ENCODE measurements around the gene PUS7.
A peak's percentile ranks its signal among the peaks of the same experiment; 100 is the strongest.
"Not testable (repeated sequence)": the region's sequence is repeated elsewhere in the genome, so short reads cannot be mapped to it uniquely, and the experiment has no call there.

PUS7 gene, protein sequence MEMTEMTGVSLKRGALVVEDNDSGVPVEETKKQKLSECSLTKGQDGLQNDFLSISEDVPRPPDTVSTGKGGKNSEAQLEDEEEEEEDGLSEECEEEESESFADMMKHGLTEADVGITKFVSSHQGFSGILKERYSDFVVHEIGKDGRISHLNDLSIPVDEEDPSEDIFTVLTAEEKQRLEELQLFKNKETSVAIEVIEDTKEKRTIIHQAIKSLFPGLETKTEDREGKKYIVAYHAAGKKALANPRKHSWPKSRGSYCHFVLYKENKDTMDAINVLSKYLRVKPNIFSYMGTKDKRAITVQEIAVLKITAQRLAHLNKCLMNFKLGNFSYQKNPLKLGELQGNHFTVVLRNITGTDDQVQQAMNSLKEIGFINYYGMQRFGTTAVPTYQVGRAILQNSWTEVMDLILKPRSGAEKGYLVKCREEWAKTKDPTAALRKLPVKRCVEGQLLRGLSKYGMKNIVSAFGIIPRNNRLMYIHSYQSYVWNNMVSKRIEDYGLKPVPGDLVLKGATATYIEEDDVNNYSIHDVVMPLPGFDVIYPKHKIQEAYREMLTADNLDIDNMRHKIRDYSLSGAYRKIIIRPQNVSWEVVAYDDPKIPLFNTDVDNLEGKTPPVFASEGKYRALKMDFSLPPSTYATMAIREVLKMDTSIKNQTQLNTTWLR

DNA sequence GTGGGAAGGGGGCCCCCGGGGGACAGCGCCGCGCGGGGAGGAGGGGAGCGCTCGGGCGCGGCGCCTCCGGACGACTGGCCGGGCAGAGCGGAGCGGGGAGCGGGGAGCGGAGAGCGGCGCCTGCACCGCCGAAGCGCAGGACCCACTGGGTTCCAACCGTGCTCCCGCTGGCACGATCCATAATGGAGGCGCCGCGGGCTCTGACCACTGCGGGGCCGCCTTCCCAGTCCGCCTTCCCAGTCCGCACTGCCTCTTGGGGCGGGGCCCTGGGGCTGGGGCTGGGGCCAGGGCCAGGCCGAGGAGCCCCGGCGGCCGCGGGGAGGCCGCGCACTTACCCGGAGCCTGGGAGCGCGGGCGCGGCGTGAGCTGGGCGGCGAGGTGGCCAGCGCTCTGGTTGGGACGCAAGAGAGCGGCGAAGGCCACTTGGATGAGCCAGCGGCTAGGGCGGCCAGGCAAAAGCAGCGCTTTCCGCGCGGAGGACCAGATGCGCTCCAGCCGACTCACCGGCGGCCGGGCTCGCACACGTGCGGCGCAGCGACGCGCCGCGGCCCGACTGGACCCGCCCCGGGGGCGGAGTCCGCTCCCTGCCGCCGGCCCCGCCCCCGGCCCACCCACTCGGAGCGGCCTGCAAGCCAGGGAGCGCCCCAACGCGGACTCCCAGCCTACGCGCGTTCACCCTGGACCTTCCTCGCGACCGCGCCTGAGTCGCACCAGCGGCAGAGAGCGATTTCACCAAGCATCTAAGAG is at the start of gene PUS7:
TSS of gene PUS7 (minus strand) at position 555 of the 747 bp plus-strand sequence. CDS start 13,759 bp downstream, outside the sequence.
- DNase-seq (ENCODE audit: low read depth) = peak; percentile 89

DNA sequence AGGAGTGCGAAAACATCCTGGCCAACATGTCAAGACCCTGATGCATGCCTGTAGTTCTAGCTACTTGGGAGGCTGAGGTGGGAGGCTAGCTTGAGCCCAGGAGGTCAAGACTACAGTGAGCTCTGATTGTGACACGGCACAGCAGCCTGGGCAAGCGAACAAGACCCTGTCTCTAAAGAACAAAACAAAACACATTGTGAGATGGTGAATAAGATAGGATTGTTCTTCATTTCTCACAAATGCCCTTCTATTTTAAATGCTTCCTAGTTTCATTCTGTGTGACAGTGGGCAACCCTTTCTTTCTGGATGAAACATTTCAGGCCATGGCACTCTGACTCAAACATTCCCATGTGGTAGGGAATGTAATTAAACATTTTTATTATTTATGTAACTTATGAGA is 45.8 kb upstream of the PUS7 start:
- no peak for DNase-seq (ENCODE audit: low read depth)

DNA sequence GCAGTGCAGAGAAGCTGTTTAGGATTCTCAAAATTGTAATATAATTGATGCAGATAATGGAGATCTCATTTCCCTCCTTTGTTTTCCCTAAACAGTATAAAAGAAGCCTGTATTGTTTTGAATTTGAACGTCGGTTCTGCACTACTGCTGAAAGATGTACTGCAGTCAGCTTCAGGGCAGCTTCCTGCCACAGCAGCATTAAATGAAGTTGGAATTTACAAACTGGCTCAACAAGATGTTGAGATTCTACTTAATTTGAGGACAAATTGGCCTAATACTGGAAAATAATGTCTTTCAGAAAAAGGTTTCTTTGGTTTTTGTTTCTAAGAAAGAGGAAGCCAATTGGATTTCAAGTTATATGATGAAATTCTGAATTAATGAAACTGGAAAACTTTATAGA is 45.0 kb upstream of the PUS7 start:
- DNase-seq (ENCODE audit: low read depth) = no peak

DNA sequence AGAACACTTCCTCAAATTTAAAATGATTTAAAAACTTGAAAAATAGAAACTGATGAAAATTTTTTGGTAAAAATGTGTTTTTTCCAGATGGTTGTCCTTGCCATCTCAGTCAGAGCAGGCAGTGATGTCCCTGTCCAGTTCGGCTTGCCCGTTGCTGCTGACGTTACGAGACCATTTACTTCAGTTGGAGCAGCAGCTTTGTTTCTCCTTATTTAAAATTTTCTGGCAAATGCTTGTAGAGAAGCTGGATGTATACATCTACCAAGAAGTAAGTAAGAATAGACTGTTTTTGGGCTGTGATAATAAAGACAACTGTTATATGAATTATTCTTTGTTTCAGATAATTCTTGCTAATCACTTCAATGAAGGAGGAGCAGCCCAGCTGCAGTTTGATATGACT is 43.1 kb upstream of the PUS7 start:
- DNase-seq (ENCODE audit: low read depth) = no peak

DNA sequence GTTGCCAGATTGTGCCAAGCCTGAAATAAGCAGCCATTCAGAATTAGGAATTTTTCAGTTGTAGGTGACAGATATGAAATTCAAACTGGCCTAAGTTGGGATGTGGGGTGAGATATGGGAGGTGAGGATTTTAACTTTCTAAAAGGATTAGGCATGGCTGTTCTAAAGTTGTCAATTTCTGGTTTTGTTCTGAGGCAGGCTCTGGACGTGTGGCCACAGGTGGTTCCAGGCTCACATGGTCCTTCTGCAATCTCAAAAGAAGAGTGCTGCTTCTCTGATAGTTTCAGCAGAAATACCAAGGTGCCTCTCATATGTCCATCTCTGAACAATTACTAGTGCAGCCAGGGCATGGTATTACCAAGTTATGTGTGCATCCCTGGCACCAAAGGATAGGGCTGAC is 37.9 kb upstream of the PUS7 start:
- no peak for DNase-seq (ENCODE audit: low read depth)

DNA sequence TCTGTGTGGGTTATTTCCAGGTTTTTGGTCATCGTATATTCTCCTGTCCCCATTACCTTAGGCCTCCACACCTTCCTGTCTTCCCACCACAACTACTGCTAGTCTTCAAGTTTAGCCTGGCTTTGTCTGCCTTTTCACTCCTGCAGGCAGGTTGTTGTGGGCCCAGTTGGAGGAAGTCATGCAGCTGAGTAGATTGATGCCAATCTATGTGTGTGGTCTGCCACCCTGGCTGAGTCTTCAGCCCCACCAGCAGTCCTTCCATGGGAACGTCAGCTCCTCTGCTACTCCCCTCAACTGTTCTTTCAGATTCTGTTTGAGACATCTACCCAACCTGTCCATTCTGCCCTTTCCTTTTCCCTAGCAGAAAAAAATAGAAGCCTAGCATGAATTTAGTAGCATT is 16.3 kb upstream of the PUS7 start:
- no peak for DNase-seq (ENCODE audit: low read depth)

DNA sequence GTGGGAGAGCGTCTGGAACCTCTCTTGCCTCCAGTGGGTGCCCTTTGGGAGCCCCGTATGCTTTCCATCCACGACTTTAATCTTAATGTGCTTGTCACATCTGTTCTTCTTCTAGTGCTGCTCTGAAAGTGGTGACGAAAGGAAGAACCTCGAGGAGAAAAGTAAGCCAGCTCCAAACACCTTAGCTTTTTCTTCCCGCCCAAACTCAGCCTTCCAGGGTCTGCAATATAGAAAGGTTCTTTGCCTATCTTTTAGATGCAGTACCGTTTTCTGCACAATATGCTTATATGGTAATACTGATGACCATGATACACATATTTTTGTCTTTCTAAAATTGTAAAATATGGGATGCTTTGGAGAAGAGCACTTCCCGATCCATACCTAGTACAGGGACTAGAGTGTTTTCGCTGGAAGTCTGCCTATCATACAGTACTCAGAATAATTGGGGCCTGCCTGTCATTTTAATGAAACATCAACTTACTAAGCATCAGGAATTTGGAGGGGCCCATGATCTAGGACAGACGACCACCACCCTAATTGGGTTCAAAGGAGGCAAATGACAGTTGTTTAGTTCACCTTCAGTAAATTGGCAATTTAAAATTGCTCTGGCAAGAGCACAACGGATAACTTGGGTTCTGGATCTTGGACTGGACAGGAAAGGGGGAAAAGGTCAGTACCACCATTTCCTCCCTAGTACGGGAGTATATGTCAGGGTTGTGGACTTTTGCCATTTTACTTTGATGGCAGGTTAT is 10.8 kb upstream of the PUS7 start:
- DNase-seq (ENCODE audit: low read depth) = no peak

DNA sequence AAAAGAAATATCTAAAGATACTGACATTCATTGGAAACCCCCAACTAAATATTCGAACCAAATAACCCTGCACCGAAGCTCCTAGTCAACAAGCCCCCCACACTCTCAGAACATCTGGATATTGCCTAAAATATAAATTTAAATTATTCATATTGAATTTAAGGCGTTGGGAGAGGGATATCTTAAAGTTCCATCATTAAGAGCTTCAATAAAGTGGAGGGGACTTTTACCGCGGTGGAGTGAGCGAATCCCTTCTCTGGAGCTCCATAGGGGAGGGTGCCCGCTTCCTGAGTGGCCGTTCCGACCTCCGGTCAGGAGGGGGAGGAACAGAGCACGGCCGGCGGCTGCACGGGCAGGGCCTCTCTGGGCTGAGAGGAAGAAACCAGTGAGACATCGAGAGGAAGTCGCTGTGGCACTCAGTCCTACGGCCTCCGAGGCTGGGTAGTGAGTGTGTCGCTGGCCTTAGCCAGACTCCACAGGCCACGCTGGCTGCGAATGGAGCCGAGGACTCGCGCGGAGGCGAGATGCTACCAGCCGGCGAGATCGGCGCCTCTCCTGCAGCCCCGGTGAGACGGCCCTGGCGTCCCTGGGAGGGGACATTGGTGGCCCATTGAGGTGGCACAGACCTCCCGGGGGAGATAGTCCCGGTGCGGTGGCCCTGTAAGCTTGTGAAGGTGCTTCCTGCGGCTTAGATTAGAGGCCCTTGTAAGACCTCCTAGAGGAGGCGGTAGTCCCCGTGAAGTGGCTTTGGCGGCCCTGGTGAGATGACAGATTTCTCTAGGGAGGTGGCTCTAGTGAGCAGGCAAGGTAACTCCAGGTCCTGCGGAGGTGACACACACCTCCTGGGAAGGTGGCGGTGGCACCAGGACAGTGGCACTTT is 10.0 kb upstream of the PUS7 start, which contains the start of gene RINT1:
TSS of gene RINT1 (plus strand) at position 410 of the 880 bp plus-strand sequence. CDS start at position 525, 115 bp downstream.
- DNase-seq (ENCODE audit: low read depth) = peak; percentile 90

DNA sequence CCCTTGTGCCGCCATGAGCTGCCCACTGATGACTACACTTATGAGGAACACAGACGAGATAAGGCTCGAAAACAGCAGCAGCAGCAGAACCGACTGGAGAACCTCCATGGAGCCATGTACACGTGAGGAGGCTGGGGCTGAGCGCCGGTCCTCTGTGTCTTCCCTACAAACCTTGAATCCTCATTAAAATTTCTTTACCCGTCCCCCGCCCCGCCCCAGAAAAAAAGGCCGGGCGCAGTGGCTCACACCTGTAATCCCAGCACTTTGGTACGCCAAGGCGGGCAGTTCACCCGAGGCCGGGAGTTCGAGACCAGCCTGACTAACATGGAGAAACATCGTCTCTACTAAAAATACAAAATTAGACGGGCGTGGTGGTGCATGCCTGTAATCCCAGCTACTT is 8.5 kb upstream of the PUS7 start:
- no peak for DNase-seq (ENCODE audit: low read depth)

DNA sequence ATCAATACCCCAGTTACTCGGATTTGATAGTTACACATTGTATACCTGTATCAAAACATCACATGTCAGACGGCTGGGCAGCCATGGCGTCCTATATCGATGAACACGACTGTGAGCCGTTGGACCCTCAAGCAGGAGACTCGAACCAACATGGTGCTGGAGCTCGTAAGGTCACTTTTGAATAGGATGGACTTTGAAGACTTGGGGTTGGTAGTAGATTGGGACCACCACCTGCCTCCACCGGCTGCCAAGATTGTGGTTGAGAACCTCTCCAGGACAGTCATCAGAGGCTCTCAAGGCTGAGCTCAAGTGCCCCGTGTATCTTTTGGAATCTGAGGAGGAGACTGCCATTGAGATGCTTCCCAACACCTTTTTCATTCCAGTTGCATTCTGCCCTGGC is 8.1 kb upstream of the PUS7 start:
- no peak for DNase-seq (ENCODE audit: low read depth)

DNA sequence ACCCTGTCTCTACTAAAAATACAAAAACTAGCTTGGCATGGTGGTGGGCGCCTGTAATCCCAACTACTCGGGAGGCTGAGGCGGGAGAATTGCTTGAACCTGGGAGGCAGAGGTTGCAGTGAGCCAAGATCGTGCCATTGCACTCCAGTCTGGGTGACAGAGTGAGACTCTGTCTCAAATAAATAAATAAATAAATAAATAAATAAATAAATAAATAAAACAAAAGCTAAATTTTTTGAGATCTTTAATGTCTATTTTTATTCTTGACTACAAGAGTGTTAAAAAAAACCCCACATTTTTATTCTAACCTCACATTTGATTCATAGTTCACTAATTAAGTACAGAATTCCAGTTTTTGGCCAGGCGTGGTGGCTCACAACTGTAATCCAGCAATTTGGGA is 5.7 kb upstream of the PUS7 start:
- DNase-seq (ENCODE audit: low read depth) = not testable (repeated sequence)

DNA sequence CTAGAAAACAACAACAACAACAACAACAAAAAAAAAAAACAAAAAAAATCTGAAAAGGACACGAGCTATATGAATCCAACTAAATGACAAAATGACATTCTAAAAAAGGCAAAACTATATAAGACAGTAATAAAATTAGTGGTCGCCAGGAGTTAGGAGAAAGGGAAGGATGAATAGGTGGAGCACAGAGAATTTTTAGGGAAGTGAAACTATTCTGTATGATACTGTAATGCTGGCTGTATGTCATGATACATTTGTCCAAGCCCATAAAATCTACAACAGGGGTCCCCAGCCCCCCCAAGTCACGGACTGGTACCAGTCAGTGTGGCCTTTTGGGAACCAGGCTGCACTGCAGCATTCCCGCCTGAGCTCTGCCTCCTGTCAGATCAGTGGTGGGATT is 2.8 kb upstream of the PUS7 start:
- no peak for DNase-seq (ENCODE audit: low read depth)

DNA sequence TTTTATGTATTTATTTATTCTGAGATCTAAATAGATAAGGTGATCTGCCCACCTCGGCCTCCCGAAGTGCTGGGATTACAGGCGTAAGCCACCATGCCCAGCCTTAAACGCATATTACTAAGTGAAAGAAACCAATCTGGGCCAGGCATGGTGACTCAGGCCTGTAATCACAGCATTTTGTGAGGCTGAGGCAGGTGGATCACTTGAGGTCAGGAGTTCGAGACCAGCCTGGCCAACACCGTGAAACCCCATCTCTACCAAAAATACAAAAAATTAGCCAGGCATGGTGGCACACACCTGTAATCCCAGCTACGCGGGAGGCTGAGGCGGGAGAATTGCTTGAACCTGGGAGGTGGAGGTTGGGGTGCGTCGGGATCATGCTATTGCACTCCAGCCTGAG is 2.4 kb upstream of the PUS7 start:
- DNase-seq (ENCODE audit: low read depth) = not testable (repeated sequence)

DNA sequence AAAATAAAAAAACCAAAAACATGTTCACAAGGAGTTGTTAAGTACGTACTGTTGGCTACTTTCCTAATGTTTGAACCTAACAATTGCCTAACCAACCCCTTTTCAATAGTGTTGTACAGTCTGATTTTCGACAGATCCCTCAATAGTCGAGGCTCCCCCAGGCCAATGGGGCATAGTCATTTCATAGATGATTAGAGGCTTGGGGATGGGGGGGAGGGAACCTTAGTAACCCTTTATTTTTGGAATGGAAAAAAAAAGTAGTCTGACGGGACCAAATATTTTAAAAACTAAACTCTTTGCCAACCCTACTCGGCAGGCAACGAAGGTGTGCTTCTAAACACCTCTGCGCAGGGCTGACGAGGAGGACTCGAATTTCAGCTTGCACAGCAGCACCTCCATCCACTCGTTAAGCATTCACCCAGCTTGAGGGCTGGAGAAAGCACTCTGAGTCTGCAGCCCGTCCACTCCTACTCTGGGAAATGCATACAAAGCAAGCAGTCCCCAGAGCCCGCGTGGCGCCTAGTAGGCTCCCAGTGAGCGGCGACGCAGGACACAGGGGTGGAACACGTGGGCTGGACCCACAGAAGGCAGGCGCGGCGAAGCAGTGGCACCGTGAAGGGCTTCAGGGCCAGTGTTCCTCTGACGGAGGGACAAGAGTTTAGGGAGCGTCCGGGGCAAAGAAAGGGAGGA is 899 bp downstream of the PUS7 start:
- DNase-seq (ENCODE audit: low read depth) = peak; percentile 49

DNA sequence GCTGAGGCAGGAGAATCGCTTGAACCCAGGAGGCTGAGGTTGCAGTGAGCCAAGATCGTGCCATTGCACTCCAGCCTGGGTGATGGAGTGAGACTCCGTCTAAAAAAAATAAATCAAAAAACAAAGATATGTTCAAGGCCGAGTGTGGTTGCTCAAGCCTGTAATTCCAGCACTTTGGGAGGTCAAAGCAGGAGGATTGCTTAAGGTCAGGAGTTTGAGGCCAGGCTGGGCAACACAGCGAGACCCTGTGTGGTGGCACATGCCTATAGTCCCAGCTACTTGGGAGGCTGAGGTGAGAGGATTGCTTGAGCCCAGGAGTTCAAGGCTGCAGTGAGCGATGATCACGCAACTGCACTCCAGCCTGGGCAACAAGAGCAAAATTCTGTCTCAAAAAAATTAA is 1.5 kb downstream of the PUS7 start:
- DNase-seq (ENCODE audit: low read depth) = not testable (repeated sequence)

DNA sequence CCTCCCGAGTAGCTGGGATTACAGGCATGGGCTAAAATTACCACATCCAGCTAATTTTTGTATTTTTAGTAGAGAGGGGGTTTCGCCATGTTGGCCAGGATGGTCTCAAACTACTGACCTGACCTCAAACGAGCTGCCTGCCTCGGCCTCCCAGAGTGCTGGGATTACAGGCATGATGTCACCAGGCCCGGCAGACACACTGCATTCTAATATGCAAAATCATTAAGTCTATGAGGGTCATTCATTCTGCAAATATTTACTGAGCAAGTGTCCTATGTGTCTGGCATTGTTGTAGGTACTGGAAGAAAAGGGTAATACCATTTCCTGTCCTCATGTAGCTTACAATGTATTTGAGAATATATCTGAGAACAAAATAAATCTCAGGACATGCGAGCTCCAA is 2.7 kb downstream of the PUS7 start:
- no peak for DNase-seq (ENCODE audit: low read depth)

DNA sequence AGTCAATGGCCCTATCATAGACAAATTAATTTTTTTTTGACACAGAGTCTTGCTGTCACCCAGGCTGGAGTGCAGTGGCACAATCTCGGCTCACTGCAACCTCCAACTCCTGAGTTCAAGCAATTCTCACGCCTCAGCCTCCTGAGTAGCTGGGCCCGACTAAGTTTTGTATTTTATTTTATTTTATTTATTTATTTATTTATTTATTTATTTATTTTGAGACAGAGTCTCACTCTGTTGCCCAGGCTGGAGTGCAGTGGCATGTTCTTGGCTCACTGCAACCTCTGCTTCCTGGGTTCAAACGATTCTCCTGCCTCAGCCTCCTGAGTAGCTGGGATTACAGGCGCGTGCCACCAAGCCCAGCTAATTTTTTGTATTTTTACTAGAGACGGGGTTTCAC is 6.5 kb downstream of the PUS7 start:
- not testable (repeated sequence) for DNase-seq (ENCODE audit: low read depth)

DNA sequence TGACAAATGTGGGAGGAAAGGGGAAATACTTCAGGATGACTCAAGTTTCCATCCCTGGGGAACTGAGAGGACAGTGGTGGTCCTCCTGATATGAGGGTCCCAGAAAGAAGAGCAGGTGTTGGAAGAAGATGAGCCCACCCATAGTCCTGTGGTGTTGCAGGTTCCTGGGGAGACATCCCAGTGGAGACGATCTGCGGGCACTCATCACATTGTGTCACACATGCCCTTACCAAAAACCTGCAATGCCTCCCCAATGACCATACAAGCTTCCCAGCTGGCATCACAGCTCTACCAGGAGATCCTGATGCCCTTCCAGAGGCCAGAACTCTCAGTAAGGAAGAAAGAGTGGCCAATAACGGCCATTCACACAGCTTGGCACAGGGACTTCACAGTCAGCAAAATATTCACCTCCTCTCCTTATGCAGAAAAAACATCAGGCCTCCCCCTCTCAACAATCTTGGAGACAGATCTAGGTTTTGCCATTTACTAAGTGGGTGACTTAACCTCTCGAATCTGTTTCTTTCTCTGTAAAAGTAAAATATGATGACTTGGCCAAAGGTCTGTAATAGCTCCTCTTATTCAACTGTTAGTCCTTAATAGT is 9.0 kb downstream of the PUS7 start:
- no peak for DNase-seq (ENCODE audit: low read depth)

DNA sequence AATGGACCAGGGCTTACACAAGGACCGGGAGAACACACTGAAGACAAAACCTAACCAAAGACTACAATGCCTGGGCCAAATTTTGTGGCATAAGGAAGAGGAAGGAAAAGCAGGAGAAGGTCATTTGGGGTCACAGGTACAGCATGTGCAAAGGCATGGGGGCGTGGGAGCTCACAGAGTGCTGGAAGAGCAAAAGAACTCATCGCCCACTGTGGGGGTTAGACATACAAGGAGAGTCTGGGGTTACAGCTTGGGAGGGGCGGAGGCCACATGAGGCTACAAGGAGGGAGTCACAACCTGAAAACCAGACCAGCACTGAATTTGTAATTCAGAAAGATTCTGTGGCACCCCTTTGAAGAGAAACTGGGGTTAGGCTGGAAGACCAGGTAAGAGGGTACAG is 9.7 kb downstream of the PUS7 start:
- no peak for DNase-seq (ENCODE audit: low read depth)

DNA sequence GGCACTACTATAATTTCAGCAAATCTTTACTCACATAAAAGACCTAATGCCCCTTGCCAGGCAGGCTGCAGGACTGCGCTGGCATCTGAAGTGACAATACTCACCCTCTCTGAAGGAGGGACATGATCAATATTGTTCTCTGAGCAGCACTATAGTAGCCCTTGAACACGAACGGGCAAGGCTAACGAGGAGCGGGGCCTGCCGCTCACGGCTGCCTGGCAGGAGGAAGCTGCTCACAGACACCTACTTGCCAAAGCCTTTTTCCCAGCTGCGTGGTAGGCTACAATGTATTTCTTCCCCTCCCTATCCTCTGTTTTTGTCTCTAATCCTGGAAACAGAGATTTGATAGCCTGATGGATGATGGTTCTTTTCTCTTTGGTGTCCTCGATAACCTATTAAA is 19.9 kb downstream of the PUS7 start:
- no peak for DNase-seq (ENCODE audit: low read depth)

All from fibroblast of gingiva (primary cell).